ENCODE measurements around the gene TMOD2.

DNA sequence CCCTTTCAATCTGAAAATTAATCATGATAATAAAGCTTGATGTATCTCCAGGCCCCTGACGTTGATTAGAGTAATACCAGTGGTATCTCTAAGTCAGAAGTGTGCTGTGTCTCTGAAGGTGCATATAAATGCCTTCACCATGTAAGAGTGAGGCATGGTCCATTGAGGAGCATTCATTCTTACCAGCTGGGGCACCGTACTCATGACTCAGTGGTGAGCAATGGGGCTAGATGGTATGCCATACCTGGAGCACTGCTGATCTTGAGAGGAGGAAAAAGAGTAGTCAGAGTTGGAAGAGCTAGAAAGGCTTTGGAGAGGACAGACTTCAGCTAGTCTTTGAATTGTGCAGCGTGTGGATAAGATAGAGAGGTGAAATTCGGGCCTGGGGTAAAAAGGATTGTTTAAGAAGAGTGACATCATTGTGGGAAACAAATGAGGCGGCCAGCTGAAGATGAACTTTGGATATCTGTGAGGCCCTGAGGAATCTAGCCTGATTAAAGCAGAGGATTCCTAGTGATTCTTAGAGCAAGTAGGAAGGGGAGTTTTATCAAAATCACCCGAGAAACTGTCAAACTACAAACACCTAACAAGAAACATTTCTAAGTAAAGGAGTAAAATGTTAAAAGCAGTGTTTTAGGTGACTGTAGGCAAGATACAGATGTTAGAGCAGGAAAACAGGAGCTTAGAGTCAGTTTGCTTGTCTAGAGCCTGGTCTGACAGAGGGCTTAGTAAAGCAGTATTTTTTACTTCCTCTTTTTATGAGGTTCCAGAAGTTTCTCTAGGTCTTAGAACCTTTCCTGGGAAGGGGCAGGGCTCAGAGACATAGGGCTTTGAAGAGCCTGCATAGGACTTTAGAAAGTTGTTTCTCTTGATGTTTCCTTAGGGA, 91.7 kb downstream of the TMOD2 start:
- no peak for TF ChIP-seq CTCF (IDR thresholded peaks at IDR 0.05)
- no peak for TF ChIP-seq ZFX (IDR thresholded peaks at IDR 0.05; ENCODE audit: borderline replicate concordance)
